HEK293 (cell line): Measurements from ENCODE around the gene TCEAL4.
A peak's percentile ranks its signal among the peaks of the same experiment; 100 is the strongest.

Experiments used
- CTCF ChIA-PET: fragments of 350-600 bp; formaldehyde crosslinking; extraction: SDS; loops from one replicate; lab custom pipeline; 2021; ENCODE audit warnings: antibody characterized with exemption; lab: Yijun Ruan, JAX
- POLR2A ChIA-PET: fragments of 300-600 bp; formaldehyde crosslinking; extraction: SDS; loops from one replicate; lab custom pipeline; 2020; ENCODE audit warnings: antibody characterized with exemption, inconsistent platforms; lab: Yijun Ruan, JAX
- H3K27ac ChIP-seq: fragments of 200-500 bp; sonication (Bioruptor generic); 2 replicates; pipeline ENCODE4 v1.5.1; 2014; ENCODE audit warnings: low read depth, low read length, control low read depth, inconsistent platforms; ENCODE audit errors: extremely low read depth
- H3K36me3 ChIP-seq, 2 experiments: fragments of 200-500 bp in 1 of 2; sonication (Bioruptor generic) in 1 of 2; 1 replicate in 1 of 2; 2 replicates in 1 of 2; pipeline ENCODE4 v1.5.1; 2014 to 2017; ENCODE audit warnings: inconsistent platforms in 2 of 2, low read length in 2 of 2; ENCODE audit not compliant: control insufficient read depth in 2 of 2, insufficient read depth in 1 of 2
- H3K4me1 ChIP-seq: fragments of 200-500 bp; sonication (Bioruptor generic); 2 replicates; pipeline ENCODE4 v1.5.1; 2014; ENCODE audit warnings: mild to moderate bottlenecking, low read length, inconsistent platforms; ENCODE audit not compliant: control insufficient read depth, insufficient read depth
- H3K4me3 ChIP-seq: 2 replicates; pipeline ENCODE4 v1.5.1; 2011; ENCODE audit warnings: low read depth, mild to moderate bottlenecking, control low read depth, low read length, moderate library complexity
- H3K9me3 ChIP-seq: fragments of 200-500 bp; sonication (Bioruptor generic); 2 replicates; pipeline ENCODE4 v1.5.1; 2014; ENCODE audit warnings: low read depth, low read length, inconsistent platforms; ENCODE audit not compliant: control insufficient read depth, insufficient read depth
- FEZF1 ChIP-seq: fragments of 450-650 bp; formaldehyde crosslinking; IDR thresholded peaks from 2 replicates; pipeline ENCODE4 v1.5.1; 2016; ENCODE audit warnings: missing biosample characterization, missing genetic modification characterization
- HOXA7 ChIP-seq: sonication (generic); formaldehyde crosslinking; IDR thresholded peaks from 2 replicates; pipeline ENCODE4 v1.8.1; 2022; ENCODE audit warnings: missing genetic modification reagents, borderline replicate concordance
- INSM2 ChIP-seq: fragments of 450-650 bp; formaldehyde crosslinking; IDR thresholded peaks from 2 replicates; pipeline ENCODE4 v1.5.1; 2016; ENCODE audit warnings: missing biosample characterization, missing genetic modification characterization
- KLF7 ChIP-seq: fragments of 450-650 bp; formaldehyde crosslinking; IDR thresholded peaks from 2 replicates; pipeline ENCODE4 v1.5.1; 2016; ENCODE audit warnings: missing biosample characterization, missing genetic modification characterization, borderline replicate concordance
- OSR2 ChIP-seq: fragments of 450-650 bp; formaldehyde crosslinking; IDR thresholded peaks from 2 replicates; pipeline ENCODE4 v1.5.1; 2016; ENCODE audit warnings: missing biosample characterization, missing genetic modification characterization
- OVOL3 ChIP-seq: fragments of 450-650 bp; formaldehyde crosslinking; IDR thresholded peaks from 2 replicates; pipeline ENCODE4 v1.5.1; 2016; ENCODE audit warnings: missing biosample characterization, missing genetic modification characterization
- SALL2 ChIP-seq: fragments of 450-650 bp; formaldehyde crosslinking; IDR thresholded peaks from 2 replicates; pipeline ENCODE4 v1.5.0; 2017; ENCODE audit warnings: missing biosample characterization, mild to moderate bottlenecking, missing genetic modification characterization, borderline replicate concordance
- SETDB1 ChIP-seq: IDR thresholded peaks from one replicate; pipeline ENCODE4 v1.6.1; 2017; ENCODE audit warnings: mild to moderate bottlenecking, low read length, moderate library complexity, mixed read lengths; ENCODE audit not compliant: insufficient read length
- SP3 ChIP-seq: fragments of 450-650 bp; formaldehyde crosslinking; IDR thresholded peaks from 2 replicates; pipeline ENCODE4 v1.5.1; 2016; ENCODE audit warnings: missing biosample characterization, missing genetic modification characterization
- ZBTB1 ChIP-seq: fragments of 450-650 bp; formaldehyde crosslinking; IDR thresholded peaks from 2 replicates; pipeline ENCODE4 v1.5.1; 2016; ENCODE audit warnings: missing biosample characterization, missing genetic modification characterization
- ZBTB17 ChIP-seq: fragments of 450-650 bp; formaldehyde crosslinking; IDR thresholded peaks from 2 replicates; pipeline ENCODE4 v1.5.1; 2016; ENCODE audit warnings: missing biosample characterization, missing genetic modification characterization
- ZBTB21 ChIP-seq: fragments of 450-650 bp; formaldehyde crosslinking; IDR thresholded peaks from 2 replicates; pipeline ENCODE4 v1.5.1; 2017; ENCODE audit warnings: missing biosample characterization, missing genetic modification characterization
- ZEB2 ChIP-seq: fragments of 450-650 bp; formaldehyde crosslinking; IDR thresholded peaks from 2 replicates; pipeline ENCODE4 v1.5.1; 2016; ENCODE audit warnings: missing biosample characterization, missing genetic modification characterization
- ZFHX2 ChIP-seq: fragments of 450-650 bp; formaldehyde crosslinking; conservative IDR thresholded peaks from 2 replicates; pipeline ENCODE4 v1.5.1; 2016; ENCODE audit warnings: missing biosample characterization, missing genetic modification characterization
- ZFP41 ChIP-seq: fragments of 450-650 bp; formaldehyde crosslinking; IDR thresholded peaks from 2 replicates; pipeline ENCODE4 v1.5.1; 2016; ENCODE audit warnings: missing biosample characterization, missing genetic modification characterization, borderline replicate concordance
- ZNF112 ChIP-seq: fragments of 450-650 bp; formaldehyde crosslinking; IDR thresholded peaks from 2 replicates; pipeline ENCODE4 v1.5.0; 2017; ENCODE audit warnings: missing biosample characterization, missing genetic modification characterization
- ZNF140 ChIP-seq: fragments of 450-650 bp; formaldehyde crosslinking; IDR thresholded peaks from 2 replicates; pipeline ENCODE4 v1.5.1; 2016; ENCODE audit warnings: missing biosample characterization, missing genetic modification characterization
- ZNF16 ChIP-seq: fragments of 450-650 bp; formaldehyde crosslinking; IDR thresholded peaks from 2 replicates; pipeline ENCODE4 v1.5.1; 2016; ENCODE audit warnings: low read depth, missing biosample characterization, missing genetic modification characterization
- ZNF24 ChIP-seq: fragments of 450-650 bp; formaldehyde crosslinking; IDR thresholded peaks from 2 replicates; pipeline ENCODE4 v1.5.1; 2016; ENCODE audit warnings: missing biosample characterization, missing genetic modification characterization
- ZNF350 ChIP-seq: fragments of 450-650 bp; formaldehyde crosslinking; IDR thresholded peaks from 2 replicates; pipeline ENCODE4 v1.5.0; 2017; ENCODE audit warnings: missing biosample characterization, mild to moderate bottlenecking, missing genetic modification characterization
- ZNF433 ChIP-seq: fragments of 450-650 bp; formaldehyde crosslinking; IDR thresholded peaks from 2 replicates; pipeline ENCODE4 v1.5.1; 2016; ENCODE audit warnings: missing biosample characterization, missing genetic modification characterization, low read depth
- ZNF488 ChIP-seq: fragments of 450-650 bp; formaldehyde crosslinking; IDR thresholded peaks from 2 replicates; pipeline ENCODE4 v1.5.1; 2016; ENCODE audit warnings: missing biosample characterization, missing genetic modification characterization
- ZNF549 ChIP-seq: fragments of 450-650 bp; IDR thresholded peaks from 2 replicates; pipeline ENCODE4 v1.5.1; 2018; ENCODE audit warnings: missing biosample characterization, missing genetic modification characterization, mild to moderate bottlenecking, inconsistent platforms, moderate library complexity
- ZNF585B ChIP-seq: fragments of 450-650 bp; formaldehyde crosslinking; IDR thresholded peaks from 2 replicates; pipeline ENCODE4 v1.5.1; 2016; ENCODE audit warnings: missing biosample characterization, missing genetic modification characterization
- ZNF654 ChIP-seq: fragments of 450-650 bp; formaldehyde crosslinking; IDR thresholded peaks from 2 replicates; pipeline ENCODE4 v1.5.1; 2016; ENCODE audit warnings: low read depth, missing biosample characterization, missing genetic modification characterization
- ZNF768 ChIP-seq: fragments of 450-650 bp; formaldehyde crosslinking; IDR thresholded peaks from 2 replicates; pipeline ENCODE4 v1.5.1; 2018; ENCODE audit warnings: missing biosample characterization, mild to moderate bottlenecking, missing genetic modification characterization
- ZNF792 ChIP-seq: fragments of 450-650 bp; formaldehyde crosslinking; IDR thresholded peaks from 2 replicates; pipeline ENCODE4 v1.5.1; 2016; ENCODE audit warnings: missing biosample characterization, missing genetic modification characterization
- ZSCAN5A ChIP-seq: fragments of 450-650 bp; formaldehyde crosslinking; IDR thresholded peaks from 2 replicates; pipeline ENCODE4 v1.5.1; 2016; ENCODE audit warnings: missing biosample characterization, missing genetic modification characterization
- ZXDB ChIP-seq: fragments of 450-650 bp; formaldehyde crosslinking; IDR thresholded peaks from 2 replicates; pipeline ENCODE4 v1.5.1; 2016; ENCODE audit warnings: missing biosample characterization, missing genetic modification characterization

TCEAL4 gene

GRCh38 chrX:103615781-103616371 lies 30.6 kb downstream of the TCEAL4 start:
- no peaks in the 10 kb centered on the region for H3K4me1 ChIP-seq
- TF ChIP-seq SALL2 (no peak), ZNF768 (tag by site-specific recombination) (no peak), ZBTB21 (tag by site-specific recombination) (no peak), KLF7 (tag by site-specific recombination) (no peak), HOXA7 (CRISPR knock-in tag) (no peak)
- no peaks in the 10 kb centered on the region for H3K9me3 ChIP-seq
- CTCF ChIA-PET = interaction anchor here (0.6 kb wide), 1 partner anchor 12 kb away, joined by 3 read pairs; no protein-coding TSS in a partner anchor
- POLR2A ChIA-PET = interaction anchor here (1.0 kb wide), 1 partner anchor 14 kb away, joined by 3 read pairs; no protein-coding TSS in a partner anchor
- no peak overlapping the region for H3K27ac ChIP-seq
- H3K4me3 ChIP-seq = no peak overlapping the region
- peaks cover 0 to 5% of the 10 kb centered on the region in 2 experiments; a peak in 1 of 3 replicates for H3K36me3 ChIP-seq

- peaks cover 0 to 6% of the 10 kb centered on the region in 2 experiments; a peak in 1 of 3 replicates for H3K36me3 ChIP-seq
- H3K4me1 ChIP-seq = no peaks in the 10 kb centered on the region
- ChIA-PET POLR2A (interaction anchor here (1.3 kb wide), 1 partner anchor 13 kb away, joined by 3 read pairs; no protein-coding TSS in a partner anchor), CTCF (interaction anchor here (2.2 kb wide), 1 partner anchor 13 kb away, joined by 9 read pairs; no protein-coding TSS in a partner anchor)
- no peaks in the 10 kb centered on the region for H3K9me3 ChIP-seq
- no peak overlapping the region for H3K4me3 ChIP-seq
- TF ChIP-seq ZSCAN5A (tag by site-specific recombination) (no peak), OVOL3 (tag by site-specific recombination) (no peak), KLF7 (tag by site-specific recombination) (no peak), ZNF585B (tag by site-specific recombination) (no peak), ZEB2 (tag by site-specific recombination) (no peak), OSR2 (tag by site-specific recombination) (no peak), ZNF549 (tag by site-specific recombination) (no peak), ZNF112 (tag by site-specific recombination) (no peak), SP3 (no peak), ZNF792 (tag by site-specific recombination) (no peak), FEZF1 (tag by site-specific recombination) (no peak), ZBTB21 (tag by site-specific recombination) (no peak), ZNF24 (tag by site-specific recombination) (no peak), ZNF350 (no peak), SETDB1 (no peak), ZNF654 (no peak), ZNF16 (no peak), ZNF140 (tag by site-specific recombination) (no peak)
- TF ChIP-seq, all 188 proteins: peak for 0
- no peak overlapping the region for H3K27ac ChIP-seq
These were observed 31.4 kb downstream of the TCEAL4 start for GRCh38 chrX:103616676-103617186.

- Histone ChIP-seq H3K9me3 (no peaks in the 10 kb centered on the region), H3K4me3 (no peak overlapping the region), H3K36me3 (peaks cover 0 to 6% of the 10 kb centered on the region in 2 experiments; a peak in 1 of 3 replicates), H3K27ac (no peak overlapping the region), H3K4me1 (no peaks in the 10 kb centered on the region)
- ChIA-PET POLR2A (no interaction called here), CTCF (no interaction called here)
- TF ChIP-seq ZFP41 (tag by site-specific recombination) (no peak), ZBTB1 (tag by site-specific recombination) (no peak), ZXDB (tag by site-specific recombination) (no peak), ZNF433 (tag by site-specific recombination) (no peak), ZFHX2 (tag by site-specific recombination) (peak; percentile 71), INSM2 (no peak), ZNF488 (tag by site-specific recombination) (no peak), ZBTB17 (peak; percentile 42; the same call in 1 of the 2 replicates)
These were observed 38.8 kb downstream of the TCEAL4 start for GRCh38 chrX:103624111-103624510.
